ENCODE results near the gene VEPH1. TPM values are rescaled to one million over a fixed set of nuclear protein-coding genes. Genes with fewer than 3 reads are reported as not detected.

Gene VEPH1
- total and polyA plus RNA-seq, 2 donors from 2014 or later, result 17.8 to 29.2 TPM

- no peak for DNase-seq
- Histone ChIP-seq H3K4me3 (ENCODE audit: low read length in 3 of 3) (no peak overlapping the region), H3K4me1 (ENCODE audit: control insufficient read depth in 2 of 3, insufficient read depth in 2 of 3, low read depth in 1 of 3, low read length in 3 of 3) (no peaks in the 10 kb centered on the region), H3K9ac (ENCODE audit: low read length in 3 of 3) (no peak overlapping the region), H3K27ac (ENCODE audit: low read depth in 2 of 2, low read length in 2 of 2) (no peak overlapping the region), H3K36me3 (ENCODE audit: control insufficient read depth in 2 of 3, insufficient read depth in 3 of 3, low read length in 3 of 3) (no peaks in the 10 kb centered on the region), H3K27me3 (ENCODE audit: control insufficient read depth, insufficient read depth, low read length) (no peaks in the 10 kb centered on the region), H3K9me3 (ENCODE audit: control insufficient read depth in 2 of 3, insufficient read depth in 1 of 3, low read length in 3 of 3) (peaks cover 0 to 1% (median 0%) of the 10 kb centered on the region in 3 donors)
- intact Hi-C loops (cut with DNase I), result no loop called here
- TF ChIP-seq CTCF (IDR thresholded peaks at IDR 0.05; ENCODE audit: borderline replicate concordance, extremely low read depth, insufficient read depth), result no peak
- no peak for FAIRE-seq
Observed at GRCh38 chr3:157523814-157524213, 20.6 kb upstream of the VEPH1 start.

- no peak overlapping the region for H3K27ac ChIP-seq (ENCODE audit: low read depth in 2 of 2, low read length in 2 of 2)
- H3K9me3 ChIP-seq (ENCODE audit: control insufficient read depth in 2 of 3, insufficient read depth in 1 of 3, low read length in 3 of 3), result peaks cover 0 to 4% (median 0%) of the 10 kb centered on the region in 3 donors
- no peaks in the 10 kb centered on the region for H3K4me1 ChIP-seq (ENCODE audit: control insufficient read depth in 2 of 3, insufficient read depth in 2 of 3, low read depth in 1 of 3, low read length in 3 of 3)
- FAIRE-seq, result no peak
- no peak overlapping the region for H3K9ac ChIP-seq (ENCODE audit: low read length in 3 of 3)
- no peak for DNase-seq
- no peak overlapping the region for H3K4me3 ChIP-seq (ENCODE audit: low read length in 3 of 3)
- H3K36me3 ChIP-seq (ENCODE audit: control insufficient read depth in 2 of 3, insufficient read depth in 3 of 3, low read length in 3 of 3), result no peaks in the 10 kb centered on the region
- H3K27me3 ChIP-seq (ENCODE audit: control insufficient read depth, insufficient read depth, low read length), result no peaks in the 10 kb centered on the region
- intact Hi-C loops (cut with DNase I), result no loop called here
- no peak for TF ChIP-seq CTCF (IDR thresholded peaks at IDR 0.05; ENCODE audit: borderline replicate concordance, extremely low read depth, insufficient read depth)
Observed at GRCh38 chr3:157522648-157523047, 19.4 kb upstream of the VEPH1 start.

- TF ChIP-seq CTCF (IDR thresholded peaks at IDR 0.05; ENCODE audit: borderline replicate concordance, extremely low read depth, insufficient read depth), result no peak
- intact Hi-C loops (cut with DNase I), result no loop called here
- FAIRE-seq (no peak), DNase-seq (no peak)
- Histone ChIP-seq H3K36me3 (ENCODE audit: control insufficient read depth in 2 of 3, insufficient read depth in 3 of 3, low read length in 3 of 3) (no peaks in the 10 kb centered on the region), H3K4me3 (ENCODE audit: low read length in 3 of 3) (no peak overlapping the region), H3K9me3 (ENCODE audit: control insufficient read depth in 2 of 3, insufficient read depth in 1 of 3, low read length in 3 of 3) (peaks cover 0 to 4% (median 0%) of the 10 kb centered on the region in 3 donors), H3K4me1 (ENCODE audit: control insufficient read depth in 2 of 3, insufficient read depth in 2 of 3, low read depth in 1 of 3, low read length in 3 of 3) (no peaks in the 10 kb centered on the region), H3K27me3 (ENCODE audit: control insufficient read depth, insufficient read depth, low read length) (no peaks in the 10 kb centered on the region), H3K9ac (ENCODE audit: low read length in 3 of 3) (no peak overlapping the region), H3K27ac (ENCODE audit: low read depth in 2 of 2, low read length in 2 of 2) (no peak overlapping the region)
Observed at GRCh38 chr3:157520485-157521150, 17.4 kb upstream of the VEPH1 start.

GRCh38 chr3:157518881-157519280, 15.7 kb upstream of the VEPH1 start:
- DNase-seq, result no peak
- Histone ChIP-seq H3K27ac (ENCODE audit: low read depth in 2 of 2, low read length in 2 of 2) (no peak overlapping the region), H3K4me1 (ENCODE audit: control insufficient read depth in 2 of 3, insufficient read depth in 2 of 3, low read depth in 1 of 3, low read length in 3 of 3) (no peaks in the 10 kb centered on the region), H3K27me3 (ENCODE audit: control insufficient read depth, insufficient read depth, low read length) (no peaks in the 10 kb centered on the region), H3K36me3 (ENCODE audit: control insufficient read depth in 2 of 3, insufficient read depth in 3 of 3, low read length in 3 of 3) (no peaks in the 10 kb centered on the region), H3K9ac (ENCODE audit: low read length in 3 of 3) (no peak overlapping the region), H3K9me3 (ENCODE audit: control insufficient read depth in 2 of 3, insufficient read depth in 1 of 3, low read length in 3 of 3) (peaks cover 0 to 4% (median 0%) of the 10 kb centered on the region in 3 donors), H3K4me3 (ENCODE audit: low read length in 3 of 3) (no peak overlapping the region)
- TF ChIP-seq CTCF (IDR thresholded peaks at IDR 0.05; ENCODE audit: borderline replicate concordance, extremely low read depth, insufficient read depth), result no peak
- no peak for FAIRE-seq
- intact Hi-C loops (cut with DNase I), result no loop called here

Measured in kidney (tissue), 14 donors.